Measurements from ENCODE around the gene ATF5.
"Not testable (repeated sequence)": the region's sequence is repeated elsewhere in the genome, so short reads cannot be mapped to it uniquely, and the experiment has no call there.

Gene ATF5

DNA sequence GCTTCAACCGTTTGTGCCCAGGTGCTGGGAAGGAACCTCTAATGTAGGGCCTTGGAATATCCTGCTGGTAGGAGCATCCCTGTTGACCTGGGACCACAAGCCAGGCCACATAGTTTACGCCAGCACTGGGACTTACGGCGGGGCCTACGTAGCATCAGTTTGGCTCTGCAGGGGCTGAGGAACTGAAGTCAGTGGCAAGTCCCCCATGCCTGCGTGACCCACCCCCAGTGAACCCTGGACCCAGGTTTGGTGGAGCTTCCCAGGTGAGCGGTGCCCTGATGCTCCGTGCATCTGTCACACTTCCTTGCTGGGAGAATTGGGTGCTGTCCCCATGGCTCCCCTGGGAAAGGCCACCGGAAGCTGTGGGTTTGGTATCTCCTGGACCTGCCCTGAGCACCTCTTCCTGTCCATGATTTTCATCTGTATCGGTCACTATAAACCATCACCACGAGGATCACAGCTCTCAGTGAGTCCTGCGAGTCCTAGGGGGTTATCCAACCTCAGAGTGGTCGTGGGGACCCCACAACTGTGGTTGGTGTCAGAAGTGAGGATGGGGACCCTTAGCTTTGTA lies 22.0 kb downstream of the ATF5 start:
- DNase-seq, result no peak

DNA sequence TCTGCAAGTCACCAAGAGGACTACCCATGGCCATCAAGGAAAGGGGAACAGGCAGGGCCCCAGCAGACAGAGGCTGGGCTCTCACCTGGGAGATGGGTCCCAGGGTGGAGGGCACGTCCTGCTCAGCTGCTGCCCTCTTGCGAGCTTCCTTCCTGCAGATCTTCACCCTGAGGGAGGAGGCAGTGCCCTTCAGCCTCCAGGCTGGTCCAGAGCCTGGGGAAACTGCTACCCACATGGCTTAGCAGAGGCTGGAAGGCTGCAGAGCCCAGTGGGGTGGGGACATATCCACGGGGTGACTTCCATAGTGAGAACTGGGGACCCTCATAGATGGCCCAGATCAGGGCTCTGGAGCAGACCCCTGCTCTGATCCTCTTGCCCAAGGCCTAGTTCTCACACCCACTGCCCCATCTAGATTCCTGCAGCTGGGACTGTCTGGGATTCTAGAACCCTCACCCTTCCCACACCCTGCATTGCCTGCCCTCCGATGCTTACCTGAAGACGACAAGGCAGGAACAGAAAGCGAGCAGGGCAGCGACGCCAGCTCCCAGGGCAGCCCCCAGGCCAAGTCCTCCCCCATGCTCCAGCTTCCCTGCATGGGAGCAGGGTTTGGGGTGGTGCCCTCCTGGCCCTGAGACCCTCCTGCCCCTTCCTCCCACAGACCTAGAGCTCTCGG lies 22.9 kb downstream of the ATF5 start:
- DNase-seq, result no peak

DNA sequence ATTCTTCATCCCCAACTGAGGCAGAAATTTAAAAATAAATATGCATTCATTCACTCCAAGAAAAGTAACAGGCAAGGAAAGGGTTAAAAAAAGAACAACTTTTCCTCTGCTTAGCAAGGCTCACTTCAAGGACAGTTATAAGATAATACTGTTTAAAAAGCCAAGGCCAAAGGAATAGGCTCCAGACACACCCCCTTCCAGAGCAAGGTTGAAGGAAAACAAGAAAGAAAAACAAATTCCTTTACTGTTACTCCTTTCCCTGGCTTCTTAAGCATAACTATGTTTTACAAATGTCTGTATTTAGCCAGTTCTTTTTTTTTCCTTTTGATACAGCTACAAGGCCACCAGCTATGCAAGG lies 23.5 kb downstream of the ATF5 start:
- no peak for DNase-seq

DNA sequence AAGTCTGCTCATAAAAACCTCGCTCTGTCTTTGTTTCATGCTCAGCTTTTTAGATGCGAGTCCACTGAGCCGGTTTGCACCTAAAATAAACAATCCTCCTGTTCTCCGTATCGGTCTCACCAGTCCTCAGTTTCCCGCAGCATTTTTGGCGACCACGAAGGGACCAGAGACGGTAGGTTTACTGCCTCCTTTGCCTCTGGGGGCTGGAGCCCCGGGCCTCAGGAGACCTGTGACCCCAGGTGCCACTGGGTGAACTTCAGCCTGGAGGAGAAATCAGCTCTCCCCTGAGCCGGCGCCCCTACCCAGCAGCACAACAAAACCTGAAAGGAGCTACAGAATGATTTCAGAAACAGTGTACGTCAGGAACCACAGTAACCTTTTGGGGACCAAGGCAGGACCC lies 23.9 kb downstream of the ATF5 start:
- no peak for DNase-seq

DNA sequence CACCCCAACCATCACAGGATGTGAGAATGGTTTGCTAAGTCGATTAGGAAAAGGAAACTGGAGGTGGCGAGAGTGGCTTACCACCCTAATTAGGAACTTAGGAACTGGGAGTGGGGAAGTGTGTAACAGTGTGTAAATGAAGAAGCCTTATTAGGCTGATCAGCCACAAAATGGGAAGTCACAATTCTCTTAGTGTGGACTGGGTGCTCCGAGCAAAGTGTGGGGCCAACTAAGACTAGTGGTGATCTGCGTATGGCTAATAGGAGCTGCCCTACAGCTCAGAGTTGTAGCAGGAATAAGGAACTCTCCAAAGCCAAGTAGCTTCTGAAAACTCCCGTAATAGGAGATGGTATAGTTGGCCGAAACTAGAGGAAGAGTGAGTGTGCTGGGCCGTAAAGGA lies 24.4 kb downstream of the ATF5 start:
- DNase-seq, result no peak

DNA sequence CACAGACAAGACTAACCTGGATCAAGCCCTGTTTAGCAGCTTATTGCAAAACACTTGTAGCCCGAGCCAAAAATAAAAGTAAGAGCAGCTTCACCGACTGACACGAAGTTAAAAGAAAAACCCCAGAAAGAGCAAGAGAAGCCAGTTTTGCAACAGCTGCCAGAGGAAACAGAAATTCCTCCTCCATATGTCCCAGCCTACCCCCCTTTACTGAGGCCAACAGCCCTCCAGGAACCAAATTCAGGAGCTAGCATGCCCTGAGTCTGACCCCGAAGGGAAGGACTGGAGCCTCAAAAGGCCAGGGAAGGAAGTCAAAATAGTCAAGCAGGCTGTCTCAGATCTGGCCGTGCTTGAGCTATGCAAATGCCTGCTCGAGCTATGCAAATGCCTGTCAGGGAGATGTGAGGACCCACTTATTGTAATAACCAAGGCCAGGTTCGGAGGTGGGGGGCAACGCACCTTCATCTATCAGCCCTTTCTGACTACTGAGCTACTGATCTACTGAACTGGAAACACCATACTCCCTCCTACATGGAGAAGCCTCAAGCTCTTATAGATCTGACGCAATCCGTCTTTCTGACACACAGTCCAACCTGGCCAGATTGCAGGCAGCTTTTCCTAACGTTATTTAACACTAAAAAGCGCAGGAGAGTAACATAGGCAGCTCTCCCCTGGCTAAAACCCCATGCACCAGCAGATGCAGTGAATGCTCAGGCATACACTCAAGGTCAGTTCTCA lies 25.3 kb downstream of the ATF5 start:
- no peak for DNase-seq

DNA sequence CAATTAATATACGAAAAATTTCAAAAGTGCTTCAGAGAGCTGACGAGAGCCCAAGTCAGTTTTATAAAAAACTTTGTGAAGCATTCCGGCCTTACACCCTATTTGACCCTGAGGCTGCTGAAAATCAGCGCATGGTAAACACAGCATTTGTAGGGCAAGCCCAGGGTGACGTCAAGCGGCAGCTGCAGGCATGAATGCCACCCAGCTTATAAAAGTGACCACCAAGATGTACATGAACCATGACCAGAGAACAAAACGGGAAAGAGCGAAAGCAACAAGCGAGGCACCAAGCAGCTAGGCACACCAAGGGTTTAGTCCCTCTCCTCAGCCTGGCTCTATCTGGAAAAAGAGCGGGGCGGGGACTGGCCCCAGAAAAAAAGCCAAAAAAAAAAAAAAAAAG lies 25.9 kb downstream of the ATF5 start:
- DNase-seq, result no peak

DNA sequence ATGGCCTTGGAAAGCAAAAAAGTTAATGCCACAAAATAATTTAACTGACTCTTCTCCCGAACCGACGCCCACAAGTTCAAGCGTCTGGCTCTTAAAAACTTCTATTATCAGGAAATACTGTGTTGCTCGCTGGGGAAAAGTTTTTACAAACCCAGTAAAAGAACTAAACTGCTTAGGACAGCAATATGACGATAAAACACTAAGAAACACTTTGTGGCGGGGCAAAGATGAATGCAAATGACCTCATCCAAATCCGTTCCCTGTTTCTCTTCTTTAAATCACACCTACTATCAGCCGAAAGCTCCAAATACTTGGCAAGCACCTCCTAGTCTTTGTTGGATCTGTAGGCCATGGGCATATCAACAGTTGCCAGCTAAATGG lies 27.1 kb downstream of the ATF5 start:
- no peak for DNase-seq

DNA sequence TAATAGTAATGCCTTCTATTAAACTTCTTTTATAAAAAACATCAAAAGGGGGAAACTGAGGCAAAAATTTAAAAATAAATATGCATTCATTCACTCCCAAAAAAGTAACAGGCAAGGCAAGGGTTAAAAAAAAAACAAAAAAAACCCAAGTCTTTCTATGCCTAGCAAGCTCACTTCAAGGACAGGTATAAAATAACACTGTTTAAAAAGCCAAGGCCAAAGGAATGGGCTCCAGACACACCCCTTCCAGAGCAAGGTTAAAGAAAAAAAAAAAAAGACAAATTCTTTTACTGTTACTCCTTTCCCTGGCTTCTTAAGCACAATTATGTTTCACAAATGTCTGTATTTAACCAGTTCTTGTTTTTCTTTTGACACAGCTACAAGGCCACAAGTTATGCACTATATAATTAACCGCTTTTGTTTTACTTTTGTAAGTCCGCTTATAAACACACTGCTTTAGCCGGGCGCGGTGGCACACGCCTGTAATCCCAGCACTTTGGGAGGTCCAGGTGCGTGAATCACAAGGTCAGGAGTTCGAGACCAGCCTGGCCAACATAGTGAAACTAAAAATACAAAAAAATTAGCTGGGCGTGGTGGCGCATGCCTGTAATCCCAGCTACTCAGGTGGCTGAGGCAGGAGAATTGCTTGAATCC lies 28.4 kb downstream of the ATF5 start:
- no peak for DNase-seq

DNA sequence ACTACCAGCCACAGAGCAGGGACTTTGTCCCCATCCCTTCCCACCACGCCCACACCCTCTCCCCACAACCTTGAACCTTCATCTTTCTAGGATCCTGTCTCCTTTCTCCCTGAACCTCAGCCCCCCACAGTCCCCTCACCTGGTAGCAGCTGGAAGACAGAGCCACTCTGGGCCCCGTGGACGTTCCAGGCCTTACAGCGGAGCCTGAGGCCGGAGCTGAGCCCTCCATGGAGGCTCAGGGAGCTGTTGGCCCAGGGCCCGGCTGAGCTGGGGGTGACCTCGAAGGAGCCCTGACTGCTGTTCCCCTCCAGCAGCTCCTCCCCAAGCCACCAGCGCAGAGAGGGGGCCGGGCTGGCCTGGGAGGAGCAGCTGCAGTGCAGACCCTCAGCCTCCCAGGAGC lies 29.1 kb downstream of the ATF5 start:
- DNase-seq, result not testable (repeated sequence)

DNA sequence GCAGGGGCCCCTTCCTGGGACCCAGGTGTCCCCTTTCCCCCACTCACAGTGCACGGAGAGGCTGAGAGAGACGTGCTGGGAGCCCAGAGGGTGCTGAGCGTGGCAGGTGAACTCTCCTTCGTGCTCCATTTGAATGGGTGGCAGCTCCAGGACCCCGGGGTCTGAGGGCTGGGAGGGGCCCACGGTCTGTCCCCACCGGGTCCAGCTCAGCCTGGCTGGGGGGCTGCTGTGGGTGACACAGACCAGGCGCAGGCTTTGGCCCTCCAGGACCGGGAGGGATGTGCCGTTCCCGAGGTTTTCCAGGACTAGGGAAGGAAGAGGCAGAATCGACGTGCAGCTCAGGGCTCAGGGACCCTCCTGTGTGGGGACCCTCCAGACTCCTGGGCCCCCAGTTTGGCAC lies 29.6 kb downstream of the ATF5 start:
- not testable (repeated sequence) for DNase-seq

DNA sequence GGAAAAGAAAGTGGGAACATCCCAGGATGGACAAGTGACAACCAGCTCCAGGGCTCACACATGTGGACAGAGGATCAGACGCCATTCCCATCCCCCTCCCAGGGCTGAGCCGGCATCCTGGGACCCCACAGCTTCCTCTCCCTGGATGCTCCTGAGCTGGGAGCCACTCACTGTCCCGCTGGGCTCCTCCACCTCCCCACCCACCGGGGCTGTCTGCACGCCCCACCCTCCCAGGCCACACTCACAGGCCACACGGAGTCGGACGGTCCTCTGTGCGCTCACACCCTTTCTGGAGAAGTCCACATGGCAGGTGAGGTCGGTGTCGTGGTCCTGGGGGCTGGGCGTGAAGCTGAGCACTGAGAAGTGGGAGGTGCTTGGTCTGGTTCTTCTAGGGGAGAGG lies 30.9 kb downstream of the ATF5 start:
- DNase-seq, result not testable (repeated sequence)

DNA sequence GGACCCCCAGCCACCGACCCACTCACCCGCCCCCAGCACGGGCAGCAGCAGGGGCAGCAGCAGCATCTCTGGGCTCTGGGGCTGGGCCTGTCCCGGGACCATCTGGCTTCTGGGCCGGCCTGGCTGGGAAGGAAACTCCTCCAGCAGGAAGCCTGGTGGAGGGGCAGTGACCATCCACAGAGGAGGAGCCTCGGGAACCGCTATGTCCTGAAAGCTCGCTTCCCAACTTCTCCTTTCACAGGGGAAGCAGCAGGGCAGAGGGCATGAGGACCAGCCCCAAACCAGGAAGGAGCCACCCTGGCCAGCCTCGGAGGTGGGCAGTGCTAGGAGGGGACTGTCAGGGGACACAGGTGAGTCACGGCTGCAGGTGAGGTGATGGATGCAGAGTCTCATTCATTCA lies 32.0 kb downstream of the ATF5 start, which contains the start of gene SIGLEC11:
TSS of gene SIGLEC11 (minus strand) at position 193 of the 400 bp plus-strand sequence. CDS start at position 102, 91 bp downstream.
- not testable (repeated sequence) for DNase-seq

DNA sequence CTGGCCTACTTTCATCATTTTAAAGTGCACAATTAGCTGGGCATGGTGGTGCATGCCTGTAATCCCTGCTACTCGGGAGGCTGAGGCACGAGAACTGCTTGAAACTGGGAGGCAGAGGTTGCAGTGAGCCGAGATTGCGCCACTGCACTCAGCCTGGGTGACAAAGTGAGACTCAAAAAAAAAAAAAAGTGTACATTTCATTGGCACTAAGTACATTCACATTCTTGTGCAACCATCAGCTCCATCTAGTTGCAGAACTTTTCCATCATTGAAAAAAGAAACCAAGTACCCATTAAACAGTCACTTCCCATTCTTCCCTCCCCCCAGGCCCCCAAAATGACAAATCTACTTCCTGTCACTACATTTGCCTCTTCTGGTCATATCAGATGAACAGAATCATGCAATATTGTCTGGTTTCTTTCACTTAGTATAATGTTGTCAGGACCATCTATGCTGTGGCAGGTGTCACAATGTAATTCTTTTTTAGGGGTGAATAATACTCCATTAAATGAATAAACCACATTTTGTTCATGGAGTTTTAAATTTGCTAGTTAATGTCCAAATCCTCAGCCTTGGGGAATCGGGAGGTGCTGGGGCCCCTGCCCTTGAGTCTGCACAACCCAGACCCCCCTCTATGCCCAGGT lies 39.4 kb downstream of the ATF5 start:
- peak in 1 of 2 donors; percentile 20 for DNase-seq

DNA sequence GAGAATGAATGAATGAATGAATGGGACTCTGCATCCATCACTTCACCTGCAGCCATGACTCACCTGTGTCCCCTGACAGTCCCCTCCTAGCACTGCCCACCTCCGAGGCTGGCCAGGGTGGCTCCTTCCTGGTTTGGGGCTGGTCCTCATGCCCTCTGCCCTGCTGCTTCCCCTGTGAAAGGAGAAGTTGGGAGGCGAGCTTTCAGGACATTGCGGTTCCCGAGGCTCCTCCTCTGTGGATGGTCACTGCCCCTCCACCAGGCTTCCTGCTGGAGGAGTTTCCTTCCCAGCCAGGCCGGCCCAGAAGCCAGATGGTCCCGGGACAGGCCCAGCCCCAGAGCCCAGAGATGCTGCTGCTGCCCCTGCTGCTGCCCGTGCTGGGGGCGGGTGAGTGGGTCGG lies 40.4 kb downstream of the ATF5 start:
- not testable (repeated sequence) for DNase-seq

DNA sequence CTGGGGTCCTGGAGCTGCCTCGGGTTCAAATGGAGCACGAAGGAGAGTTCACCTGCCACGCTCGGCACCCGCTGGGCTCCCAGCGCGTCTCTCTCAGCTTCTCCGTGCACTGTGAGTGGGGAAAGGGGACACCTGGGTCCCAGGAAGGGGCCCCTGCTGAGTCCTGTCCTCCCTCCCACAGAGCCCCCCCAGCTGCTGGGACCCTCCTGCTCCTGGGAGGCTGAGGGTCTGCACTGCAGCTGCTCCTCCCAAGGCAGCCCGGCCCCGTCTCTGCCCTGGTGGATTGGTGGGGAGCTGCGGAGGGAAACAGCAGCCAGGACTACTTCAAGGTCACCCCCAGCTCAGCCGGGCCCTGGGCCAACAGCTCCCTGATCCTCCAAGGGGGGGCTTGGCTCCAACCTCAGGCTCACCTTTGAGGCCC lies 43.0 kb downstream of the ATF5 start:
- DNase-seq, result no peak

DNA sequence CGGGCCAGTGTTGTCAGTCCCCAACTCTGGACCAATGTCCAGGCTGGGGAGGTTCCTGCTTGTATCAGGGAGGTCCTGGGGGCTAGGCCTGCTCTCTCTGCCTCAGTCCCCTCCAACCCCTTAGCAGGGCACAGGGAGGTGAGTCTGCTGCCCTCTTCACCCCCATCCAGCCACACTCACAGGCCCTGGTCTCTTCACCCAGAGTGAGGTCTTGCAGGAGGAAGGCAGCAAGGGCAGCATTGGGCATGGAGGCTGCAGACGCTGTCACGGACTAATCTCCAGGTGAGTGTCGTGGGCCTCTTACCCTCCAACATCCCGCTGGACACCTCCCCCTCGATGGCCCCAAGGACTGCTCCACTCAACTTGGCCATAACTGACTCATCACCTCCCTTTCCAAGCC lies 43.8 kb downstream of the ATF5 start:
- DNase-seq, result no peak

DNA sequence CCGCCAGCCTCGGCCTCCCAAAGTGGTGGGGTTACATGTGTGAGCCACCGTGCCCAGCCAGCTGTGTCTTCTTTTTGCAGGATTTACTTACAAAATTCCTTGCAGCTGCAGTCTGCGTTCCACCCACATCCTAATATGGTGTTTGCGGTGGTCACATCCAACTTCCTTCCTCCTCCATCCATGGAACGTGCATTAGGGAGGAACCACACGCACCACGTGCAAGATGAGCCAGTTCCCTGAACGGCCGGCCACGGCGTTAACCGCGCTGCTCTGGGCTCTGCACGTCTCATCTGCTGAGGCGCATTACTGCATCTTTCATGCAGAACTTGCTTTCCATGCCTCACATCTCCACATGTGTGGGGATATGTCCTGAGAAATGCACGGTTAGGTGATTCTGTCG lies 45.0 kb downstream of the ATF5 start:
- DNase-seq, result peak in 1 of 2 donors; percentile 20

DNA sequence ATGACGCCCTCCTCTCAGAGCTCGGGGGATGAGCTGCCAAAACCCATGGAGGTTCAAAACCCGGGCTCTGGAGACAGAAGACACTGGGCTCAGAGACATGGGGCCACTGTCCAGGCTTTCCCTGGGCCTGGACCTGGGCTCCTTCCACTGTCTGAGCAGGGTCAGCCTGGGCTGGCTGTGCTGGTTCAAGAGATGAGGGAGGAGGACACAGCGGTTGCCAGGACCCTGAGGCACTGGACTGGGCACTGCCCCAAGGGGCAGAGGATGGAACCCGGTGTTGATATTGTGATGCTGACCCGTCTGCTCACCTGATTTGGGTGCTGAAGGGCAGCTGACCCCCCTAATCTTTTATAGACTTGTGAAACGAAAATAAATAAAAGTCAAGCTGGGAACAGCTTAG lies 46.0 kb downstream of the ATF5 start:
- no peak for DNase-seq

DNA sequence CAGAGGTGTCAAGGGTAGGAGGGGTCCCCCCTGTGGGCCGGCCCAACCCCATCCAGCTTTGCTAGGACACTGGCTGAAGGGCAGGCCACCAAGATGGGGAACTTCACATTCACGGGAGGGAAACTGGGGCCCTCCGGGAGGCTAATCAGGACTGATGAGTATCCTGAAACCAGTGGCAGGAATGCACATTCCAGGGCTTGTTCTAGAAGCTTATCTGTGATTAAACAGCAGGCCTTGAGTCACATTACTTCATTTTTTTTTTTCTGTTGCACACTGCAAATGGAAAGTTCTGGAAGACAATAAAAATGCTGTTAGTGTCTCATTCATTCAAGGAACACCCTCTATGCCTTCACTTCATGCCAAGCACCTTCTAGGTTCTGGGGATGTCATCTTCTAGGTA lies 47.5 kb downstream of the ATF5 start:
- DNase-seq, result no peak

DNA sequence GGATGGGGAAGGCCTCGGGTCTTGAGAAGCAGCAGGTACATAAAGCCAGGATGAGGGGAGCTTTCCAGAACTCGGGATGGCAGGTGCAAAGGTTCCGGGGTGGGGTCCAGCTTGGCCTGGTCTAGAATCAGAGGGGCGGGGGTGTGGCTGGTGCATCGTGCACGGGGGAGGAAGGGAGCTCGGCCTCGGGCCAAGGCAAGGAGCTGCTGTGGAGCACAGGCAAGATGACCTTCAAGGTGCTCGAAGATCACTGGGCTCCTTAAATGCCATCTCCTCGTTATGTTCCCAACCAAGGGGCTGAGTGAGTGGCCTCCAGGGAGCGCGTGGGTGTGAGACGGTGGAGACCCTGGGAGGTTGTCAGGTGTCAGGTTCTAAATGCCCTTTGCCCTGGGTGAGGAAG lies 48.1 kb downstream of the ATF5 start:
- no peak for DNase-seq

DNA sequence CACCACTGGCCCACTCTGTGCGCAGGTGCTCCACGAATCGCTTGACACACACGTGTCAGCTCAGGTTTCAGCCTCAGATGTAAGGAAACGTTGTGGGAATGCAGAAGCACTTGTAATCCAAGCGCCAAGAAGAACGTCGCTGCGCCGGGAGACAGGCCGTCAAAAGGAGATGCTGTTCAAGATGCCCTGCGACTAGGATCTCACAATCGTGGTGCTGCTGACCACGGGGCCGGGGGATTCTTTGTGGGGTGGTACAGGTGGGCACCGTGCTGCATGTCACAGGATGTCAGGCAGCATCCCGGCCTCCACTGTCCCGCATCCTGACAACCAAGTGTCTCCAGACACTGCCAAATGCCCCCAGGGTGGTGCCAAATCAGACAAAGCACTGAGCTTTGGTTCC lies 48.9 kb downstream of the ATF5 start:
- no peak for DNase-seq

DNA sequence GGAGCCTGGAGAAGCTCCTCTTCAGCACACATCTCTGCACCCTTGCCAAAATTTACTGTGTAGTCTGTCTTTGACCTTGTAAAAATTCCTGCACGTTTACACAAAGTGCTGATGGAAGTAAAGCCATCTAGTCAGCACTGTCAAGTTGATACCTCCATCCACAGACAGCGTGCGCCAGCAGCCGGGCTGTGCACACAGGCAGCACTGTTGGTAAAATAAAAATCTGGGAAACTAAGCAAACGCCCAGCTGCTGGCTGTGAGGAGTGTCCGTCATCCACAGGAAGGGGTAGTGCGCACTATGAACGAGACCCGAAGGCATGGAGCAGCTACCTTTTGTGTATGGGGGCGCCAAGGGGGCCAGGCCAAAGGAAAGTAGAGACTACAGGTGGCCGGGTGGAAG lies 49.3 kb downstream of the ATF5 start:
- DNase-seq, result no peak
